Measurements from ENCODE around the gene IL6R.

DNA sequence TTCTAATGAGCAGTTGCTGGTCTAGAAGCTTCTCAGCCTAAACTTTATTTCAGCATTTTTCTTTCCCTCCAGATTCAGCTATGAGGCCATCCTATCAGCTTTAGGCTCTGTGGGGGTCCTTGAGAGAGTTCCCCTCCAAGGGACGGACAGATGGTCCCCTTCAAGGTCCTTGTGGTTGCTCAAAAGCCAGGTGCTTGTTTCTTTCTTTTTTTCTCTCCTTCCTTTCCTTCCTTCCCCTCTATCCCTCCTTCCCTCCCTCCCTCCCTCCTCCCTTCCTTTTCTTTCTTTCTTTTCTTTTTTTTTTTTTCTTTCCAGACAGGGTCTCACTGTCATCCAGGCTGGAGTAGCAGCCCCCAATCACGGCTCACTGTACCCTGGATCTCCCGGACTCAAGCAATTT, 1.2 kb upstream of the IL6R start:
- no peak for TF ChIP-seq GABPA (IDR thresholded peaks at IDR 0.05 in 1 of 2, conservative IDR thresholded peaks at IDR 0.05 in 1 of 2)
- no peak for TF ChIP-seq CTCF (IDR thresholded peaks at IDR 0.05; ENCODE audit: low read depth, low read length, missing input control)
- no peak for TF ChIP-seq YY1 (IDR thresholded peaks at IDR 0.05)
- no peak for TF ChIP-seq RXRA (IDR thresholded peaks at IDR 0.05)
- TF ChIP-seq, protein P1, sequence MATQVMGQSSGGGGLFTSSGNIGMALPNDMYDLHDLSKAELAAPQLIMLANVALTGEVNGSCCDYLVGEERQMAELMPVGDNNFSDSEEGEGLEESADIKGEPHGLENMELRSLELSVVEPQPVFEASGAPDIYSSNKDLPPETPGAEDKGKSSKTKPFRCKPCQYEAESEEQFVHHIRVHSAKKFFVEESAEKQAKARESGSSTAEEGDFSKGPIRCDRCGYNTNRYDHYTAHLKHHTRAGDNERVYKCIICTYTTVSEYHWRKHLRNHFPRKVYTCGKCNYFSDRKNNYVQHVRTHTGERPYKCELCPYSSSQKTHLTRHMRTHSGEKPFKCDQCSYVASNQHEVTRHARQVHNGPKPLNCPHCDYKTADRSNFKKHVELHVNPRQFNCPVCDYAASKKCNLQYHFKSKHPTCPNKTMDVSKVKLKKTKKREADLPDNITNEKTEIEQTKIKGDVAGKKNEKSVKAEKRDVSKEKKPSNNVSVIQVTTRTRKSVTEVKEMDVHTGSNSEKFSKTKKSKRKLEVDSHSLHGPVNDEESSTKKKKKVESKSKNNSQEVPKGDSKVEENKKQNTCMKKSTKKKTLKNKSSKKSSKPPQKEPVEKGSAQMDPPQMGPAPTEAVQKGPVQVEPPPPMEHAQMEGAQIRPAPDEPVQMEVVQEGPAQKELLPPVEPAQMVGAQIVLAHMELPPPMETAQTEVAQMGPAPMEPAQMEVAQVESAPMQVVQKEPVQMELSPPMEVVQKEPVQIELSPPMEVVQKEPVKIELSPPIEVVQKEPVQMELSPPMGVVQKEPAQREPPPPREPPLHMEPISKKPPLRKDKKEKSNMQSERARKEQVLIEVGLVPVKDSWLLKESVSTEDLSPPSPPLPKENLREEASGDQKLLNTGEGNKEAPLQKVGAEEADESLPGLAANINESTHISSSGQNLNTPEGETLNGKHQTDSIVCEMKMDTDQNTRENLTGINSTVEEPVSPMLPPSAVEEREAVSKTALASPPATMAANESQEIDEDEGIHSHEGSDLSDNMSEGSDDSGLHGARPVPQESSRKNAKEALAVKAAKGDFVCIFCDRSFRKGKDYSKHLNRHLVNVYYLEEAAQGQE (IDR thresholded peaks at IDR 0.05): no peak
- TF ChIP-seq EGR1 (IDR thresholded peaks at IDR 0.05; ENCODE audit: low read depth in 2 of 2): no peak
- TF ChIP-seq RAD21 (IDR thresholded peaks at IDR 0.05): no peak
- no peak for TF ChIP-seq JUND (IDR thresholded peaks at IDR 0.05)
- TF ChIP-seq, protein P2, sequence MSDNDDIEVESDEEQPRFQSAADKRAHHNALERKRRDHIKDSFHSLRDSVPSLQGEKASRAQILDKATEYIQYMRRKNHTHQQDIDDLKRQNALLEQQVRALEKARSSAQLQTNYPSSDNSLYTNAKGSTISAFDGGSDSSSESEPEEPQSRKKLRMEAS (IDR thresholded peaks at IDR 0.05): no peak
- TF ChIP-seq FOXA1 (IDR thresholded peaks at IDR 0.05): no peak
- TF ChIP-seq TAF1 (conservative IDR thresholded peaks at IDR 0.05): no peak
- no peak for TF ChIP-seq ATF3 (IDR thresholded peaks at IDR 0.05)

Measured in liver (tissue), 3 donors.